ENCODE data around the gene PIGR. TPM values are rescaled to one million over a fixed set of nuclear protein-coding genes. Genes with fewer than 3 reads are reported as not detected.

PIGR gene
- total and polyA plus RNA-seq, 2 of the 8 experiments (the other 6 are each of a cell fraction or from before 2014, with no cell fraction given), result not detected

- TF ChIP-seq RNF2 (IDR thresholded peaks at IDR 0.05; ENCODE audit: borderline replicate concordance, low read depth, low read length, missing control alignments, poor library complexity, severe bottlenecking) (no peak), HDAC6 (IDR thresholded peaks at IDR 0.05; ENCODE audit: low read depth, low read length) (no peak), SIRT6 (IDR thresholded peaks at IDR 0.05; ENCODE audit: low read length) (no peak), TBP (IDR thresholded peaks at IDR 0.05; ENCODE audit: low read depth, low read length) (no peak), TAF1 (IDR thresholded peaks at IDR 0.05; ENCODE audit: low read depth, low read length) (no peak)
Observed at GRCh38 chr1:206944703-206945102, 1.6 kb downstream of the PIGR start (continued).
